Keratinocyte (primary cell): Measurements from ENCODE around the gene RCN2. TPM values are rescaled to one million over a fixed set of nuclear protein-coding genes. Genes with fewer than 3 reads are reported as not detected.
"Not testable (repeated sequence)": the region's sequence is repeated elsewhere in the genome, so short reads cannot be mapped to it uniquely, and the experiment has no call there.

Source experiments
- DNase-seq: peaks from one replicate; pipeline ENCODE4 v3.0.0-alpha.2; 2011; ENCODE audit warnings: low read depth, missing footprints, low spot score
- FAIRE-seq: peaks from 2 replicates; lab custom pipeline; 2011; peaks lifted over from hg19 to GRCh38; lab: Jason Lieb, UNC
- H2AFZ ChIP-seq: 2 replicates; pipeline ENCODE4 v1.6.0; 2012; ENCODE audit warnings: low read length, control low read depth, inconsistent platforms; ENCODE audit not compliant: control insufficient read depth
- H3K27ac ChIP-seq: 2 replicates; pipeline ENCODE4 v1.5.1; 2011; ENCODE audit warnings: low read length; ENCODE audit not compliant: control insufficient read depth, insufficient read depth
- H3K27me3 ChIP-seq: 3 replicates; pipeline ENCODE4 v1.6.0; 2011; ENCODE audit warnings: low read length; ENCODE audit not compliant: control insufficient read depth, insufficient read depth; ENCODE audit errors: extremely low read depth
- H3K36me3 ChIP-seq, 2 experiments: 2 replicates in 1 of 2; 3 replicates in 1 of 2; pipeline ENCODE4 v1.5.1; 2011; ENCODE audit warnings: low read length in 2 of 2, mild to moderate bottlenecking in 1 of 2; ENCODE audit not compliant: control insufficient read depth in 2 of 2, insufficient read depth in 2 of 2; ENCODE audit errors: extremely low read depth in 1 of 2
- H3K4me1 ChIP-seq: 3 replicates; pipeline ENCODE4 v1.5.1; 2011; ENCODE audit warnings: low read length; ENCODE audit not compliant: control insufficient read depth, insufficient read depth; ENCODE audit errors: extremely low read depth
- H3K4me2 ChIP-seq: 3 replicates; pipeline ENCODE4 v1.6.0; 2011; ENCODE audit warnings: low read depth, low read length; ENCODE audit not compliant: control insufficient read depth, insufficient read depth; ENCODE audit errors: extremely low read depth
- H3K4me3 ChIP-seq, 3 experiments: fragments of 200-600 bp in 1 of 3; sonication (generic) in 1 of 3; 2 replicates in 2 of 3; 3 replicates in 1 of 3; pipeline ENCODE4 v1.5.1; 2011 to 2016; ENCODE audit warnings: low read length in 3 of 3, mild to moderate bottlenecking in 3 of 3, control low read depth in 2 of 3, inconsistent platforms in 1 of 3, low read depth in 1 of 3, mixed read lengths in 1 of 3, mixed run types in 1 of 3, moderate library complexity in 1 of 3; ENCODE audit not compliant: control insufficient read depth in 2 of 3, insufficient read depth in 2 of 3; ENCODE audit errors: extremely low read depth in 1 of 3
- H3K79me2 ChIP-seq: 2 replicates; pipeline ENCODE4 v1.6.0; 2012; ENCODE audit warnings: low read length; ENCODE audit not compliant: control insufficient read depth, insufficient read depth
- H3K9ac ChIP-seq: 3 replicates; pipeline ENCODE4 v1.6.0; 2011; ENCODE audit warnings: low read length; ENCODE audit not compliant: control insufficient read depth, insufficient read depth; ENCODE audit errors: extremely low read depth
- H3K9me1 ChIP-seq: 3 replicates; pipeline ENCODE4 v1.6.0; 2011; ENCODE audit warnings: low read length; ENCODE audit not compliant: control insufficient read depth, insufficient read depth; ENCODE audit errors: extremely low read depth
- H3K9me3 ChIP-seq: 2 replicates; pipeline ENCODE4 v1.5.1; 2012; ENCODE audit warnings: low read depth, low read length; ENCODE audit not compliant: control insufficient read depth
- H4K20me1 ChIP-seq: 3 replicates; pipeline ENCODE4 v1.6.0; 2011; ENCODE audit warnings: low read length; ENCODE audit not compliant: control insufficient read depth, insufficient read depth; ENCODE audit errors: extremely low read depth
- EZH2 ChIP-seq: IDR thresholded peaks from one replicate; pipeline ENCODE4 v1.6.1; 2012; ENCODE audit warnings: inconsistent platforms, mild to moderate bottlenecking, low read length, moderate library complexity
- dilution Hi-C: fragments of 300-500 bp; cut with MboI; formaldehyde crosslinking; loops from one replicate; pipeline ENCODE4 v1.7.0; 2020; ENCODE audit warnings: low sequenced_read_pairs; ENCODE audit not compliant: extremely low pct_ligation_motif_present
- polyA minus RNA-seq, 3 experiments: library from RNA; depleted of rRNA, polyadenylated mRNA; stranded (reverse); fragments of >200 nt; gene quantifications; 1 replicate in 1 of 3; 2 replicates in 1 of 3; 3 replicates in 1 of 3; pipeline ENCODE4 v1.2.3, GENCODE V29; 2011
- polyA plus RNA-seq, 5 experiments: library from polyadenylated mRNA; depleted of rRNA in 3 of 5; stranded (reverse) in 3 of 5; stranded (forward) in 1 of 5; unstranded in 1 of 5; fragments of >200 nt; gene quantifications; 1 replicate in 1 of 5; 2 replicates in 3 of 5; 3 replicates in 1 of 5; pipeline versions ENCODE4 v1.2.1 to v1.2.3, GENCODE V29; 2011 to 2012; ENCODE audit warnings: missing spikeins in 2 of 5, low read depth in 1 of 5, low replicate concordance in 1 of 5
- TF ChIP-seq, protein P1 (sequence below), 3 experiments: IDR thresholded peaks in 1 of 3; conservative IDR thresholded peaks in 1 of 3; optimal IDR thresholded peaks in 1 of 3; 2 replicates in 2 of 3; 3 replicates in 1 of 3; pipeline versions ENCODE3 to v1.5.1; 2011; ENCODE audit warnings: low read length in 3 of 3, mild to moderate bottlenecking in 3 of 3, moderate library complexity in 2 of 3, control low read depth in 1 of 3, inconsistent platforms in 1 of 3; ENCODE audit not compliant: insufficient read depth in 2 of 3; ENCODE audit errors: extremely low read depth in 1 of 3

RCN2 gene, protein sequence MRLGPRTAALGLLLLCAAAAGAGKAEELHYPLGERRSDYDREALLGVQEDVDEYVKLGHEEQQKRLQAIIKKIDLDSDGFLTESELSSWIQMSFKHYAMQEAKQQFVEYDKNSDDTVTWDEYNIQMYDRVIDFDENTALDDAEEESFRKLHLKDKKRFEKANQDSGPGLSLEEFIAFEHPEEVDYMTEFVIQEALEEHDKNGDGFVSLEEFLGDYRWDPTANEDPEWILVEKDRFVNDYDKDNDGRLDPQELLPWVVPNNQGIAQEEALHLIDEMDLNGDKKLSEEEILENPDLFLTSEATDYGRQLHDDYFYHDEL
- polyA plus RNA-seq (52.6 to 118 TPM (median 59.6 TPM) in 3 replicates), polyA minus RNA-seq (3.3 to 20.6 TPM (median 6.3 TPM) in 3 replicates)
- polyA plus RNA-seq (2011; ENCODE audit: low read depth), result 383 TPM
- 45.9 and 83.2 TPM in 2 replicates for polyA plus RNA-seq (2011; cell fraction: cytosol; rRNA removed)
- 51.6 and 81.1 TPM in 2 replicates for polyA plus RNA-seq (2011; cell fraction: nucleus; rRNA removed)
- 37.7 and 49.6 TPM in 2 replicates for polyA plus RNA-seq (2012; ENCODE audit: low replicate concordance)
- polyA minus RNA-seq (2011; cell fraction: cytosol; rRNA and poly(A)+ RNA removed), result 34.7 TPM
- polyA minus RNA-seq (2011; cell fraction: nucleus; rRNA and poly(A)+ RNA removed), result 17.1 and 25.2 TPM in 2 replicates

DNA sequence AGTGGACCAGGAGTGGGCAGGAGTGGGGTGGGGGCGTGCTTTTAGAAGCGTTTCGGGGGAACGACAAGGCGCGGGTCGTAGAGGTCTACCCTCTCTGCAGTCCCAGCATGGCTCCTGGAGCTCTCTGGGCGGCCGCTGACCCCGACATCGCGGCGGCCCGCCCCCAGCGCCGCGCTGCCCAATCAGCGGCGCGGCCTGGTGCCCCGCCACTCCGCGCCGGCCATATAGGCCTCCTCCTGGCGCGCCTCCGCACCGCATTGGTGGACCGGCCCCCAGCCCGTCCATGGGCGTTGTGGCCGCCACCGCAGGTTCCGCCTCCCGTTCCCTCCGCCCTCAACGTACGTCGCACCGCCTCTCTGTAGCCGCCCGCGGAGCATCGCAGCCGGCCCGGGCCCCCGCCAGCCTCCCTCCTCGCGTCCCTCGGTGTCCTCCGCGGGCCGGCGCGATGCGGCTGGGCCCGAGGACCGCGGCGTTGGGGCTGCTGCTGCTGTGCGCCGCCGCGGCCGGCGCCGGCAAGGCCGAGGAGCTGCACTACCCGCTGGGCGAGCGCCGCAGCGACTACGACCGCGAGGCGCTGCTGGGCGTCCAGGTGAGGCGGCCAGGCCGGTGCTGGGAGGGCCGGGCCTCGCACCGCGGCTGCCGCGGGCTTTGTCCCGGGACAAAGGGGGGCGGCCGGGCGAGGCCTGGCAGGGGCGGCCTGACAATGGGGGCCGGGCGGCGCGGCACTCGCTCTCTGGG is at the start of gene RCN2:
TSS of gene RCN2 (plus strand) at position 353 of the 738 bp plus-strand sequence. CDS start at position 446, 93 bp downstream.
- Histone ChIP-seq H2AFZ (peak within 1 kb of the TSS; percentile 88), H3K36me3 (peaks cover 3 to 11% of the 10 kb centered on the region in 2 experiments), H3K4me1 (peaks cover 15% of the 10 kb centered on the region), H3K4me3 (peak within 1 kb of the TSS; percentile 76 to 90 (median 81)), H3K9ac (peak within 1 kb of the TSS; percentile 91), H3K27ac (peak within 1 kb of the TSS; percentile 75), H3K4me2 (peak within 1 kb of the TSS; percentile 94), H3K27me3 (no peaks in the 10 kb centered on the region), H3K9me1 (no peaks in the 10 kb centered on the region), H4K20me1 (no peaks in the 10 kb centered on the region), H3K9me3 (no peaks in the 10 kb centered on the region), H3K79me2 (peaks cover 8% of the 10 kb centered on the region)
- DNase-seq, result peak; percentile 23
- dilution Hi-C loops, result no loop called here
- TF ChIP-seq, protein P1, sequence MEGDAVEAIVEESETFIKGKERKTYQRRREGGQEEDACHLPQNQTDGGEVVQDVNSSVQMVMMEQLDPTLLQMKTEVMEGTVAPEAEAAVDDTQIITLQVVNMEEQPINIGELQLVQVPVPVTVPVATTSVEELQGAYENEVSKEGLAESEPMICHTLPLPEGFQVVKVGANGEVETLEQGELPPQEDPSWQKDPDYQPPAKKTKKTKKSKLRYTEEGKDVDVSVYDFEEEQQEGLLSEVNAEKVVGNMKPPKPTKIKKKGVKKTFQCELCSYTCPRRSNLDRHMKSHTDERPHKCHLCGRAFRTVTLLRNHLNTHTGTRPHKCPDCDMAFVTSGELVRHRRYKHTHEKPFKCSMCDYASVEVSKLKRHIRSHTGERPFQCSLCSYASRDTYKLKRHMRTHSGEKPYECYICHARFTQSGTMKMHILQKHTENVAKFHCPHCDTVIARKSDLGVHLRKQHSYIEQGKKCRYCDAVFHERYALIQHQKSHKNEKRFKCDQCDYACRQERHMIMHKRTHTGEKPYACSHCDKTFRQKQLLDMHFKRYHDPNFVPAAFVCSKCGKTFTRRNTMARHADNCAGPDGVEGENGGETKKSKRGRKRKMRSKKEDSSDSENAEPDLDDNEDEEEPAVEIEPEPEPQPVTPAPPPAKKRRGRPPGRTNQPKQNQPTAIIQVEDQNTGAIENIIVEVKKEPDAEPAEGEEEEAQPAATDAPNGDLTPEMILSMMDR (optimal IDR thresholded peaks at IDR 0.05 in 1 of 3, IDR thresholded peaks at IDR 0.05 in 1 of 3, conservative IDR thresholded peaks at IDR 0.05 in 1 of 3; ENCODE audit: extremely low read depth in 1 of 3, insufficient read depth in 2 of 3, low read length in 3 of 3), result no peak
- no peak for TF ChIP-seq EZH2
- no peak for FAIRE-seq

DNA sequence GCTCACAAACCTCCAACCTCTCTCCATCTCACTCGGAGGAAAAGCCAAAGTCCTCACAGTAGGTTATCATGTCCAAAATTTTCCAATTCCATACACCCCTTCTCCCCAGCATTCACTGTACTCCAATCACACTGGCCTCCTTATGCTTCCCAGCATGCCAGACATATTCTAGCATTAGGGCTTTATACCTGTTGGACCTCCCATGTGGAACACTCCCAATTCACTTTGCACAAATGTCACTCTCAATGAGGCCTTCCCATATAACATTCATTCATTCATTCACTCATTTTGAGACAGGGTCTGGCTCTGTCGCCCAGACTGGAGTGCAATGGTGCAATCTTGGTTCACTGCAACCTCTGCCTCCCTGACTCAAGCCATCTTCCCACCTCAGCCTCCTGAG is 46.3 kb upstream of the RCN2 start:
- no peak overlapping the region for H2AFZ ChIP-seq
- no peaks in the 10 kb centered on the region for H3K9me3 ChIP-seq
- DNase-seq (no peak), FAIRE-seq (no peak)
- no peaks in the 10 kb centered on the region for H4K20me1 ChIP-seq
- dilution Hi-C loops, result no loop called here
- no peak overlapping the region for H3K9ac ChIP-seq
- H3K36me3 ChIP-seq, result no peaks in the 10 kb centered on the region
- no peak overlapping the region for H3K4me2 ChIP-seq
- H3K27me3 ChIP-seq, result no peaks in the 10 kb centered on the region
- H3K9me1 ChIP-seq, result no peaks in the 10 kb centered on the region
- no peak overlapping the region for H3K4me3 ChIP-seq
- peaks cover 4% of the 10 kb centered on the region for H3K79me2 ChIP-seq
- H3K4me1 ChIP-seq, result no peaks in the 10 kb centered on the region
- TF ChIP-seq, protein P1 (optimal IDR thresholded peaks at IDR 0.05 in 1 of 3, IDR thresholded peaks at IDR 0.05 in 1 of 3, conservative IDR thresholded peaks at IDR 0.05 in 1 of 3; ENCODE audit: extremely low read depth in 1 of 3, insufficient read depth in 2 of 3, low read length in 3 of 3), result no peak
- TF ChIP-seq EZH2, result no peak
- H3K27ac ChIP-seq, result no peak overlapping the region

DNA sequence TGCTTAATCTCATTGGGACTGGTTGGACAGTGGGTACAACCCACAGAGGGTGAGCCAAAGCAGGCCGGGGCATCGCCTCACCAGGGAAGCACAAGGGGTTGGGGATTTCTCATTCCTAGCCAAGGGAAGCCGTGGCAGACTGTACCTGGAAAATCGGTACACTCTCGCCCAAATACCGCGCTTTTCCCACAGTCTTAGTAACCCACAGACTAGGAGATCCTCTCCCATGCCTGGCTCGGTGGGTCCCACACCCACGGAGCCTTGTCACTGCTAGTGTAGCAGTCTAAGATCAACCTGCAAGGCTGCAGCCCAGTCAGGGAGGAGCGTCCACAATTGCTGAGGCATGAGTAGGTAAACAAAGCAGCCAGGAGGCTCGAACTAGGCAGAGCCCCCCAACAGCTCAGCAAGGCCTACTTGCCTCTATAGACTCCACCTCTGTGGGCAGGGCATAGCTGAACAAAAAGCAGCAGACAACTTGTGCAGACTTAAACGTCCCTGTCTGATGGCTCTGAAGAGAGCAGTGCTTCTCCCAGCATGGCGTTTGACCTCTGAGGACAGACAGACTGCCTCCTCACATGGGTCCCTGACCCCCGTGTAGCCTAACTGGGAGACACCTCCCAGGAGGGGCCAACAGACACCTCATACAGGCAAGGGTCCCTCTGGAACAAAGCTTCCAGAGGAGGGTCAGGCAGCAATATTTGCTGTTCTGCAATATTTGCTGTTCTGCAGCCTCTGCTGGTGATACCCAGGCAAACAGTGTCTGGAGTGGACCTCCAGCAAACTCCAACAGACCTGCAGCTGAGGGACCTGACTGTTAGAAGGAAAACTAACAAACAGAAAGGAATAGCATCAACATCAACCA is 44.0 kb upstream of the RCN2 start:
- H2AFZ ChIP-seq, H3K4me2 ChIP-seq, H3K36me3 ChIP-seq, H3K27ac ChIP-seq, H3K4me3 ChIP-seq, H3K9me3 ChIP-seq, H3K9ac ChIP-seq, H3K79me2 ChIP-seq, DNase-seq, H3K27me3 ChIP-seq, dilution Hi-C loops, FAIRE-seq, H4K20me1 ChIP-seq, H3K9me1 ChIP-seq, H3K4me1 ChIP-seq: not testable (repeated sequence)
